Measurements from ENCODE around the gene CRAMP1. TPM values are rescaled to one million over a fixed set of nuclear protein-coding genes. Genes with fewer than 3 reads are reported as not detected.

The CRAMP1 gene
- polyA plus RNA-seq, 2 of the 4 experiments (the other 2 are of a cell fraction): 6.5 to 9.1 TPM

GRCh38 chr16:1631931-1632637, 19.9 kb downstream of the CRAMP1 start:
- no peak overlapping the region for H3K4me2 ChIP-seq
- no peak overlapping the region for H3K27ac ChIP-seq
- DNase-seq (ENCODE audit: low read depth in 1 of 2, low spot score in 1 of 2) (no peak), ATAC-seq (no peak), FAIRE-seq (no peak)
- CTCF ChIA-PET: interaction anchor here (0.7 to 2.8 kb wide), 5 partner anchors 15 to 74 kb away, joined by 3 to 9 read pairs (median 3); partner anchors contain the start of genes JPT2 and MAPK8IP3
- no peaks in the 10 kb centered on the region for H3K4me1 ChIP-seq
- H3K9me3 ChIP-seq: no peaks in the 10 kb centered on the region
- POLR2A ChIA-PET: no interaction called here
- WGBS (ENCODE audit: missing lambda C conversion rate): 91% methylated on average over 18 of the region's 18 CpGs
- H3K4me3 ChIP-seq: no peak overlapping the region
- TF ChIP-seq MAX (IDR thresholded peaks at IDR 0.05) (no peak), ATOH8 (CRISPR knock-in tag; IDR thresholded peaks at IDR 0.05; ENCODE audit: low read depth) (no peak), NR3C1 (IDR thresholded peaks at IDR 0.05) (no peak), BCL3 (IDR thresholded peaks at IDR 0.05) (no peak), KDM5A (IDR thresholded peaks at IDR 0.05) (no peak), FOSB (CRISPR knock-in tag; IDR thresholded peaks at IDR 0.05) (no peak), CBX2 (IDR thresholded peaks at IDR 0.05; ENCODE audit: borderline replicate concordance, low read depth) (no peak), SMC3 (IDR thresholded peaks at IDR 0.05) (no peak)

GRCh38 chr16:1632638-1632970, 20.4 kb downstream of the CRAMP1 start:
- ChIA-PET POLR2A (no interaction called here), CTCF (interaction anchor here (1.4 to 2.8 kb wide), 3 partner anchors 15 to 73 kb away, joined by 3 to 9 read pairs (median 3); partner anchors contain the start of gene MAPK8IP3)
- H3K4me2 ChIP-seq: no peak overlapping the region
- no peak overlapping the region for H3K27ac ChIP-seq
- no peaks in the 10 kb centered on the region for H3K4me1 ChIP-seq
- no peak for FAIRE-seq
- no peak for ATAC-seq
- TF ChIP-seq NPAS2 (CRISPR knock-in tag; IDR thresholded peaks at IDR 0.05; ENCODE audit: borderline replicate concordance) (no peak), PHF8 (IDR thresholded peaks at IDR 0.05; ENCODE audit: borderline replicate concordance, low read depth) (no peak), RNF2 (IDR thresholded peaks at IDR 0.05; ENCODE audit: borderline replicate concordance, low read depth) (no peak)
- no peak for DNase-seq (ENCODE audit: low read depth in 1 of 2, low spot score in 1 of 2)
- H3K4me3 ChIP-seq: no peak overlapping the region
- 96% methylated on average over 13 of the region's 13 CpGs for WGBS (ENCODE audit: missing lambda C conversion rate)
- H3K9me3 ChIP-seq: no peaks in the 10 kb centered on the region

- no peak overlapping the region for H3K4me2 ChIP-seq
- DNase-seq (ENCODE audit: low read depth in 1 of 2, low spot score in 1 of 2) (no peak), ATAC-seq (no peak), FAIRE-seq (no peak)
- H3K9me3 ChIP-seq: no peaks in the 10 kb centered on the region
- TF ChIP-seq HOXA7 (CRISPR knock-in tag; IDR thresholded peaks at IDR 0.05): no peak
- no peak for TF ChIP-seq CHD4 (IDR thresholded peaks at IDR 0.05; ENCODE audit: borderline replicate concordance)
- no peak for TF ChIP-seq SMC3 (IDR thresholded peaks at IDR 0.05)
- no peak for TF ChIP-seq CBX8 (IDR thresholded peaks at IDR 0.05)
- no peak for TF ChIP-seq POLR2AphosphoS2 (conservative IDR thresholded peaks at IDR 0.05; ENCODE audit: low read length)
- peak; percentile 44 for TF ChIP-seq MAFK (IDR thresholded peaks at IDR 0.05; ENCODE audit: partially characterized antibody)
- no peak for TF ChIP-seq PHF8 (IDR thresholded peaks at IDR 0.05; ENCODE audit: borderline replicate concordance, low read depth)
- H3K27ac ChIP-seq: no peak overlapping the region
- no peaks in the 10 kb centered on the region for H3K4me1 ChIP-seq
- WGBS (ENCODE audit: missing lambda C conversion rate): 96% methylated on average over 12 of the region's 12 CpGs
- ChIA-PET CTCF (interaction anchor here (1.4 to 2.8 kb wide), 2 partner anchors 16 to 72 kb away, joined by 3 to 9 read pairs; partner anchors contain the start of gene MAPK8IP3), POLR2A (no interaction called here)
- H3K4me3 ChIP-seq: no peak overlapping the region
Measured at GRCh38 chr16:1633310-1633709, 21.1 kb downstream of the CRAMP1 start.

GRCh38 chr16:1634541-1634940, 22.4 kb downstream of the CRAMP1 start:
- POLR2A ChIA-PET: no interaction called here
- no peak for ATAC-seq
- H3K27ac ChIP-seq: no peak overlapping the region
- no peak overlapping the region for H3K4me2 ChIP-seq
- no peak for FAIRE-seq
- TF ChIP-seq JUNB (IDR thresholded peaks at IDR 0.05) (no peak), NPAS2 (CRISPR knock-in tag; IDR thresholded peaks at IDR 0.05; ENCODE audit: borderline replicate concordance) (no peak), HOXB13 (CRISPR knock-in tag; IDR thresholded peaks at IDR 0.05; ENCODE audit: low read depth) (no peak), HOXB5 (CRISPR knock-in tag; IDR thresholded peaks at IDR 0.05) (no peak), POLR2A (IDR thresholded peaks at IDR 0.05; ENCODE audit: low read length) (no peak), KDM1A (IDR thresholded peaks at IDR 0.05; ENCODE audit: low read depth) (no peak), FOXS1 (CRISPR knock-in tag; IDR thresholded peaks at IDR 0.05) (no peak), CBX8 (IDR thresholded peaks at IDR 0.05) (no peak), ELK1 (IDR thresholded peaks at IDR 0.05; ENCODE audit: low read depth, low read length) (no peak), ZNF302 (CRISPR knock-in tag; IDR thresholded peaks at IDR 0.05) (no peak), MAZ (IDR thresholded peaks at IDR 0.05; ENCODE audit: borderline replicate concordance, low read depth, low read length) (no peak), ATOH8 (CRISPR knock-in tag; IDR thresholded peaks at IDR 0.05; ENCODE audit: low read depth) (no peak)
- H3K4me1 ChIP-seq: no peaks in the 10 kb centered on the region
- H3K4me3 ChIP-seq: no peak overlapping the region
- DNase-seq (ENCODE audit: low read depth in 1 of 2, low spot score in 1 of 2): no peak
- CTCF ChIA-PET: interaction anchor here (1.0 kb wide), 1 partner anchor 72 kb away, joined by 3 read pairs; no protein-coding TSS in a partner anchor
- no peaks in the 10 kb centered on the region for H3K9me3 ChIP-seq
- 98% methylated on average over 11 of the region's 12 CpGs for WGBS (ENCODE audit: missing lambda C conversion rate)
